ES-I3 (cell line): ENCODE results near the gene WTIP.
A peak's percentile ranks its signal among the peaks of the same experiment; 100 is the strongest.
"Not testable (repeated sequence)": the region's sequence is repeated elsewhere in the genome, so short reads cannot be mapped to it uniquely, and the experiment has no call there.

Experiments used
- H3K36me3 ChIP-seq: 2 replicates; pipeline ENCODE4 v1.6.1; 2013; ENCODE audit warnings: mild to moderate bottlenecking, low read length, control low read depth, moderate library complexity; ENCODE audit not compliant: insufficient read depth
- H3K4me1 ChIP-seq: 2 replicates; pipeline ENCODE4 v1.6.1; 2013; ENCODE audit warnings: mild to moderate bottlenecking, control low read depth, low read length; ENCODE audit not compliant: insufficient read depth
- H3K9ac ChIP-seq: 2 replicates; pipeline ENCODE4 v1.6.1; 2013; ENCODE audit warnings: low read depth, mild to moderate bottlenecking, low read length, moderate library complexity
- H3K9me3 ChIP-seq: 2 replicates; pipeline ENCODE4 v1.6.1; 2013; ENCODE audit warnings: mild to moderate bottlenecking, low read length, moderate library complexity; ENCODE audit not compliant: control insufficient read depth, insufficient read depth

WTIP gene

GRCh38 chr19:34469026-34469425 lies 12.5 kb upstream of the WTIP start:
- not testable (repeated sequence) for H3K4me1 ChIP-seq, H3K9ac ChIP-seq, H3K9me3 ChIP-seq
- H3K36me3 ChIP-seq: peaks cover 36% of the 10 kb centered on the region

GRCh38 chr19:34471906-34472700 lies 9.5 kb upstream of the WTIP start:
- Histone ChIP-seq H3K4me1 (no peaks in the 10 kb centered on the region), H3K9ac (no peak overlapping the region), H3K36me3 (peaks cover 22% of the 10 kb centered on the region), H3K9me3 (no peaks in the 10 kb centered on the region)

DNA sequence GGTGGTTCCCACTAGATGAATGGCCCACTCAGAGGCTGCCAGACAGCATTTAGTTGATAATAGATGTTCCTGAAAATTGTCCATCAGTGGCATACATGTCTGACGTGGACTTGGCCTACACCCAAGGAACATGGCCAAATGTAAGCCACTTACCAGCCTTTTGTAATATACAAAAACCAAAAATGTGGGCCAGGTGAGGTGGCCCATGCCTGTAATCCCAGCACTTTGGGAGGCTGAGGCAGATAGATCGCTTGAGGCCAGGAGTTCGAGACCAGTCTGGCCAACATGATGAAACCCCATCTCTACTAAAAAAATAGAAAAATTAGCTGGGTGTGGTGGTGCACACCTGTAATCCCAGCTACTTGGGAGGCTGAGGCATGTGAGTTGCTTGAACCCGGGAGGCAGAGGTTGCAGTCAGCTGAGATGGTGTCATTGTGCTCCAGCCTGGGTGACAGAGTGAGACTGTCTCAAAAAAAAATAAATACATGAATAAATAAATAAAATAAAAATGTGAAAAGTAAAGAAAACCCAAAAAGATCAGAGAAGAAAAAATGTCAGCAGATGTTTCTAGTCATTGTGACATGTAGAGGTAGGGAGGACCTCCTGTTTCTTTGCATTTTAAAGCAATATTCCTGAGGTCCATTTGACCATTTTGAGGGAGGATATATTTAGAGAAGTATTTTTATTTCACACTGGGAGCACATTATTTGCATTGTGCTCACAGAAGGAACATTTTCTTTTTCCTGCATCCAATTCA lies 7.1 kb upstream of the WTIP start:
- Histone ChIP-seq H3K9ac (no peak overlapping the region), H3K36me3 (peaks cover 8% of the 10 kb centered on the region), H3K9me3 (no peaks in the 10 kb centered on the region), H3K4me1 (no peaks in the 10 kb centered on the region)

DNA sequence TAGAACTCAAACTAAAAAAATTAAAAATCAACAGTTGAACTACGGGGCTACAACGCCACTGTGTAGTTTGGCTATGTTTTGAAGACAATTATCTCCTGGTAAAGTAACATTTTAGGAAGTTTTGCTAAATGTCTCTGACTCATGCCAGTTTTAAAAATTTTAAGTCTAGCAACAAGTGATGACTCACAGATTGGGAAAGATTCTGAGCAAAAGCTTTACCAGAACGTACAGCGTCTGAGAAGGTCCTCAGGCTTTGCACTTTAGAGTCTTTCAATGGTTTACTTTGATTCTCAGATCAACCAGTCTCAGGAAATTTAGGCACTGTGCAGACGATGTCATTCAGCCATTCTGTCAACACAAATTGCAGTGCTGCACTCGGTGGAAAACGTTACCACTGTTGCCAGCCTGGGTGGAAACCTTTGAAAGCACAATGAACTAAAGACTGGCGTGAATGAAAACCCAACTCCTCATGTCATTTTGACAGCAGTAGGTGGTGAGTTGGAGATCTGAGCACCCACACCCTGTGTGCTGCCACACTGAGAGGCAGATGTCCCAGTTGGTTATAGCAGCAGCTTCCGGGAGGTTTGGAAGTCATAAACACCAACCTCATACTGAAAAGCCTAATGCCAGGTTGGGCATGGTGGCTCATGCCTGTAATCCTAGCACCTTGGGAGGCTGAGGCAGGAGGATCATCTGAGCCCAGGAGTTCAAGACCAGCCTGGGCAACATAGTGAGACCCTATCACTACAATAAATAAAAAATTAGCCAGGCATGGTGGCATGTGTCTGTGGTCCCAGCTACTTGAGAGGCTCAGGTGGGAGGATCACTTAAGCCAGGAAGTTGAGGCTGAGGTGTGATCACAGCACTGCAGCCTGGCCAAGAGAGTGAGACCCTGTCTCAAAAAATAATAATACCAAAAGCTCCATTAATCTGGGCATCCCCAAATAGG lies 6.3 kb upstream of the WTIP start:
- Histone ChIP-seq H3K4me1 (peaks cover 4% of the 10 kb centered on the region), H3K36me3 (peaks cover 8% of the 10 kb centered on the region), H3K9ac (no peak overlapping the region), H3K9me3 (no peaks in the 10 kb centered on the region)

GRCh38 chr19:34475975-34476594 lies 5.5 kb upstream of the WTIP start:
- H3K4me1 ChIP-seq: peaks cover 10% of the 10 kb centered on the region
- H3K9me3 ChIP-seq: no peaks in the 10 kb centered on the region
- peaks cover 6% of the 10 kb centered on the region for H3K36me3 ChIP-seq
- H3K9ac ChIP-seq: no peak overlapping the region

DNA sequence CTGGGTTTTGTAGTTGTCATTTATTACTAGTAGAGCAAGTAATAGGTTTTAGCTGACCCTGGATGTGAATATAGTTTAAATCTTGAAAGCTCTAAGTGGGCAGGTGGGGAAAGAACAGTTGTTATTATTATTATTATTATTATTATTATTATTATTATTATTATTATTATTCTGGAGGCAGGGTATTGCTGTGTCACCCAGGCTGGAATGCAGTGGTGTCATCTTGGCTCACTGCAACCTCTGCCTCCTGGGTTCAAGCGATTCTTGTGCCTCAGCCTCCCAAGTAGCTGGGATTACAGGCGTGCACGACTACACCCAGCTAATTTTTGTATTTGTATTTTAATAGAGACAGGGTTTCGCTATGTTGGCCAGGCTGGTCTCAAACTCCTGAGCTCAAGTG lies 3.1 kb upstream of the WTIP start:
- not testable (repeated sequence) for H3K36me3 ChIP-seq, H3K9ac ChIP-seq, H3K9me3 ChIP-seq, H3K4me1 ChIP-seq

- Histone ChIP-seq H3K4me1 (peaks cover 10% of the 10 kb centered on the region), H3K36me3 (no peaks in the 10 kb centered on the region; the same call in 1 of the 2 replicates), H3K9me3 (no peaks in the 10 kb centered on the region), H3K9ac (no peak overlapping the region)
Observed at GRCh38 chr19:34479396-34479795, 2.2 kb upstream of the WTIP start.

GRCh38 chr19:34480491-34480890 lies 1.1 kb upstream of the WTIP start:
- Histone ChIP-seq H3K36me3 (no peaks in the 10 kb centered on the region; the same call in 1 of the 2 replicates), H3K9ac (peak overlapping the region; percentile 62; the same call in 1 of the 2 replicates), H3K4me1 (peaks cover 10% of the 10 kb centered on the region), H3K9me3 (no peaks in the 10 kb centered on the region)

DNA sequence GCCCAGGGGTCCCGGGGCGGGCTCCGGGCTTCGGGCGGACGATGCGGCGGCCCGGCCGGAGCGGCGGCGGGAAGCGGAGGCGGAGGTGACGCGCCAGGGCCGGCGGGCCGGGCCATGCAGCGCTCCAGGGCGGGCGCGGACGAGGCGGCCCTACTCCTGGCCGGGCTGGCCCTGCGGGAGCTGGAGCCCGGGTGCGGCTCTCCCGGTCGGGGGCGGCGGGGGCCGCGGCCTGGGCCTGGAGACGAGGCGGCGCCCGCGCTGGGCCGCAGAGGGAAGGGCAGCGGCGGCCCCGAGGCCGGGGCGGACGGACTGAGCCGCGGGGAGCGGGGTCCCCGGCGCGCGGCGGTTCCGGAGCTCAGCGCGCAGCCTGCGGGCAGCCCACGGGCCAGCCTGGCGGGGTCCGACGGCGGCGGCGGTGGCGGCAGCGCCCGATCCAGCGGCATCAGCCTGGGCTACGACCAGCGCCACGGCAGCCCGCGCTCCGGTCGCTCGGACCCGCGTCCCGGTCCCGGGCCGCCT lies 362 bp downstream of the WTIP start:
- H3K9ac ChIP-seq: peak overlapping the region; percentile 90
- peaks cover 10% of the 10 kb centered on the region for H3K4me1 ChIP-seq
- no peaks in the 10 kb centered on the region for H3K9me3 ChIP-seq
- no peaks in the 10 kb centered on the region; the same call in 1 of the 2 replicates for H3K36me3 ChIP-seq

DNA sequence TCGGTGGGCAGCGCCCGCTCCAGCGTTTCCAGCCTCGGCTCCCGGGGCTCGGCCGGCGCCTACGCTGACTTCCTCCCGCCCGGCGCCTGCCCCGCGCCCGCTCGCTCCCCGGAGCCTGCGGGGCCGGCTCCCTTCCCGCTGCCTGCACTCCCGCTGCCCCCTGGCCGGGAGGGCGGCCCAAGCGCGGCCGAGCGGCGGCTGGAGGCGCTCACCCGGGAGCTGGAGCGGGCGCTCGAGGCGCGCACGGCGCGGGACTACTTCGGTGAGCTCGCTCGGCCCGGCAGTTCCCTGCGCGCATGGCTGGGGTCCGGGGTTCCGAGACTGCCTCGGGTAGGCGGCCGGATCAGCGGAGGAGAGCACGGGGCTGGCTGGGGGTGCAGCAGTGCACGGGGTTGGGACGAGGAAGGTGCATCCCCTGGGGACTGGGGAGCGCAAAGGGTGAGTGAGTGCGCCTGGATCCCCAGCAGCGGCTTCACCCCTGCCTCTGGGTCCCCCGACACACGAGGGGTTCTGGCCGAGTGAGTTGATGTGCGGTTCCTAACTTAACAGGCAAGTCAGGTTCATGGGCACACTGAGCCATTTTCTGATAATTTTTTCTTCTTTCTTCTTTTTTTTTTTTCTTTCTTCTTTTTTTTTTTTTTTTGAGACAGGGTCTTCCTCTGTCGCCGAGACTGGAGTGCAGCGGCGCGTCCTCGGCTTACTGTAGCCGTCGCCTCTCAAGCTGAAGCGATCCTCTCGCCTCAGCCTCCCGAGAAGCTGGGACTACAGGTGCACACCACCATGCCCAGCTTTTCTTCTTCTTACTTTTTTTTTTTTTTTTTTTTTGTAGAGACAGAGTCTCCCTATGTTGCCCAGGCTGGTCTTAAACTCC lies 1.1 kb downstream of the WTIP start:
- H3K36me3 ChIP-seq: no peaks in the 10 kb centered on the region; the same call in 1 of the 2 replicates
- no peaks in the 10 kb centered on the region for H3K9me3 ChIP-seq
- peaks cover 10% of the 10 kb centered on the region for H3K4me1 ChIP-seq
- peak overlapping the region; percentile 90 for H3K9ac ChIP-seq

DNA sequence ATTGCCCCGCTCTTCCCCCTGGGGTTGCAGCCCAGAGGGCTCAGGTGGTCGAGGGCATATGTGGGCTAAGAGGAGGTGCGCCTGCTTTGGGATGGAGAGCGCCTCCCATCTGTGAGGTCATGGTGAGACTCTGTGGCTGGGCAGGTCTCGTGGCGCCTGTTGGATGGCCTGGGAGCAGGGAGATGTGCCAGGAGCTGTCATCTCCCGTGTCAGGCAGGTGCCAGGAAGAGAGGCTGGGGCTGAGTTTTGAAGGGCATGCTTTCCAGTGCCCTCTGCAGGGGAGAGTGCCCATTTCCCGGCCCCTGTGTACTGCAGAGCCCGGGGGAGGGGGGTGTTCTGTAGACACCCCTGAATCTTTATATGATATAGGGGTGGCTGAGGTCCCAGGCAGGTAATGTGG lies 2.8 kb downstream of the WTIP start:
- Histone ChIP-seq H3K4me1 (peaks cover 10% of the 10 kb centered on the region), H3K36me3 (no peaks in the 10 kb centered on the region; the same call in 1 of the 2 replicates), H3K9ac (no peak overlapping the region), H3K9me3 (no peaks in the 10 kb centered on the region)

GRCh38 chr19:34485831-34486230 lies 4.3 kb downstream of the WTIP start:
- H3K36me3 ChIP-seq: no peaks in the 10 kb centered on the region
- peaks cover under 1% of the 10 kb centered on the region; the same call in 1 of the 2 replicates for H3K4me1 ChIP-seq
- no peaks in the 10 kb centered on the region for H3K9me3 ChIP-seq
- no peak overlapping the region for H3K9ac ChIP-seq

- Histone ChIP-seq H3K4me1 (no peaks in the 10 kb centered on the region), H3K9ac (no peak overlapping the region), H3K36me3 (no peaks in the 10 kb centered on the region), H3K9me3 (no peaks in the 10 kb centered on the region)
Observed at GRCh38 chr19:34487651-34488051, 6.1 kb downstream of the WTIP start.
